Right lobe of liver (tissue), 4 donors: ENCODE data around the gene PELI2.

ENCODE experiments used
- CTCF ChIP-seq, 4 donors: fragments of 200-600 bp in 3 of 4; fragments of 450-650 bp in 1 of 4; IDR thresholded peaks; one replicate each; pipeline versions ENCODE4 v1.5.1 to v1.8.0; 2016 to 2022; ENCODE audit warnings: antibody characterized with exemption in 4 of 4, mild to moderate bottlenecking in 2 of 4
- POLR2A ChIP-seq: fragments of 450-650 bp; IDR thresholded peaks from one replicate; pipeline ENCODE4 v1.6.1; 2017; ENCODE audit warnings: antibody characterized with exemption, mild to moderate bottlenecking
- donor health status: DM: no; HTN: no; CAD: no.
- donor health status: DM: no; HTN: no; CAD: no.
- donor health status: DM: no; HTN: yes; CAD: no.

DNA sequence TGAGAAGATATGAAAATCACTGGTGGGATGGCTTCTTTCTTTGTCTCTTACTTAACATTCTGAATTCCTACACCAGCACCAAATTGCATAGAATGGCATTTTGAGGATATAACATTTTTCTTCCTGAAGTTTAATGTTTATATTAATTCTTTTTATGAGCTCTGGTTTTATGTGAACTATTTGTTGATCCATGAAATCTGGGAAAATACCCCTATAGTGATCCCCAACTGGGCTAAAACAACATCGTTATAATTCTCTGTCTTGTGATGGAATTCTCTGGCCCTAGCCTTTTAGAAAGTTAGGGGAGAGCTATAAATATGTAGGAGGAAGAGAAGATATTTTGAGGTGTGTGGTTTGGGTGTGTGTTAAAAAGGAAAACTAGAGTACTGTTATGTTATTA, 29.2 kb downstream of the PELI2 start:
- no peak for TF ChIP-seq POLR2A
- no peak for TF ChIP-seq CTCF (IDR thresholded peaks at IDR 0.05)
